Activated CD4-positive, CD25-positive, alpha-beta regulatory T cell treated with anti-CD3 and anti-CD28 coated beads, Interleukin-2, amount 50 U/mL, for 72 hours (primary cell): ENCODE results near the gene SLC17A3.

Experiments
- DNase-seq: peaks from one replicate; pipeline ENCODE4 v3.0.0; 2021

The SLC17A3 gene

DNA sequence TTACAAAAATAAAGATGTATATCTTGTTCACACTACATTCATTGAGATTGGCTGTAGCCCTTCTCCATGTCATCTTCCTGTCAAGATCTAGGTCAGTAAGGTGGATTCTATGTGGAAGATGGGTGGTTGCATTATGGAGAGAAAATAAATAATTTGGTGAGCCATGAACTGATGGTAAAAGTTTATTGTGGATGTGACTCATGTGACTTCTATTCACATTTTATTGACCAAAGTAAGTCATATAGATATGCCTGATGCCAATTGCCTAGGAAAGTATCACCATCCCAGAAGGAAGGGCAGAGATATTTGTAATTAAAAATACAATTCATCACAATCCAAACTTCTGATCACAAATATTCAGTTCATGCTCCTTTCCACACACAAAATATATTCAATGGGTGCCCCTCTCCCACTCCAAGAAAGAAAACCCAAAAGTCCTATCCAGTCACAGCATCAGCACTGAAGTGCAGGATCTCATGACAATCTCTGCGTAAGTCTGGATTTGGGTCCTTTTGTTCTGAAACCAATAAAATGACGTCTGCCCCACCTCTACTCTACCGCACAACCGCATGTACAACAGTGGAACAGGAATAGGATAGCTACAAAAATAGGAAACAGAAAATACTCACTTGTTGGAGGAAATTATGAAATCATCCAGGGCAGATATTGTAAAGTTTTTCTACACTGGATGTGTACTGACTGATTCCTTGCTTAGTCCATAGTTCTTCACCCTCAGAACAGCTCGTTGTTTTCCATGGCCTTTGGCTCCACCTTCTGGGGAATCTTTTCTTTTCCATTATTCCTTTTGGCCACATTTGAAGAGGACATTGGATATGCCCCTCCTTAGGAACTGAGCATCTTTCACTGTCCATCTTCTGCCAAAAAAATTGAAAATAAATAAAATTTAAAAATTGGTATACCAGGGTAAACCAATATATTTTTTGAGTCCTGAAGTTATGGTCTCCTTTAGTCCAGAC lies 16.1 kb upstream of the SLC17A3 start:
- DNase-seq: no peak

GRCh38 chr6:25888626-25889025 lies 14.6 kb upstream of the SLC17A3 start:
- no peak for DNase-seq

- no peak for DNase-seq
These were observed 12.0 kb upstream of the SLC17A3 start for GRCh38 chr6:25886066-25886465.

DNA sequence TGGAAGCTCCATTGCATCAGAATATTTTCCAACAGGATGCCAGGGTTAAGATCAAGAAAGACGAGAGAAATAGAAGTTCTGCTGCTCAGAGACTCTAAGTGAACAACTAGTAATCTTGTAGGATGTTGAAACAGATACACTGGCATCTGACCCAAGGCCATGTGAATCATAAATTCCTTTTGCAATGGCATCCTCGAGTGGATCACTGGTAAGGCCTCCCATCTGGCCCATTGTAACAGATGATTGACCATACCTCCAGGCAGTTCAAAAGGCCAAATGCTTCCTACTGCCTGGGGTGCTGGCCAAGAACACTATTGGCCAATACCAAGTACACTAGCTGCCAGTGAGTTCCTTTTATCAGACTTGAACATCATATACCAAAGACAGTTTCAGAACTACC lies 9.9 kb upstream of the SLC17A3 start:
- no peak for DNase-seq

- no peak for DNase-seq
These were observed 9.5 kb upstream of the SLC17A3 start for GRCh38 chr6:25883536-25883935.

DNA sequence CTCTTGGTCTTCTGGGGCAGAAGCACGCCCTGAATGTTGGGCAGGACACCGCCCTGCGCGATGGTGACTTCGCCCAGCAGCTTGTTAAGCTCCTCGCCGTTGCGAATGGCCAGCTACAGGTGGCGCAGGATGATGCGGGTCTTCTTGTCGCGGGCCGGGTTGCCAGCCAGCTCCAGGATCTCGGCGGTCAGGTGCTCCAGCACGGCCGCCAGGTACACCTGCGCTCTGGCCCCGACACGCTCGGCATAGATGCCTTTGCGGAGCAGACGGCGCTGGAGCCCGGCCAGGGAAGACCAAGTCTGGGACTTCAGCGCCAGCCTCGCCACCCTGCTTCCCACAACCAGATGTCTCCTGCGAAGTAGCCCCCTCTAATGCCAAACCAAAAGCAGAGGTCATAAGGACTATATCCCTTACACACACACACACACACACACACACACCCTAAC lies 8.0 kb upstream of the SLC17A3 start:
- DNase-seq: peak; percentile 38

GRCh38 chr6:25880601-25881000 lies 6.6 kb upstream of the SLC17A3 start:
- no peak for DNase-seq

DNA sequence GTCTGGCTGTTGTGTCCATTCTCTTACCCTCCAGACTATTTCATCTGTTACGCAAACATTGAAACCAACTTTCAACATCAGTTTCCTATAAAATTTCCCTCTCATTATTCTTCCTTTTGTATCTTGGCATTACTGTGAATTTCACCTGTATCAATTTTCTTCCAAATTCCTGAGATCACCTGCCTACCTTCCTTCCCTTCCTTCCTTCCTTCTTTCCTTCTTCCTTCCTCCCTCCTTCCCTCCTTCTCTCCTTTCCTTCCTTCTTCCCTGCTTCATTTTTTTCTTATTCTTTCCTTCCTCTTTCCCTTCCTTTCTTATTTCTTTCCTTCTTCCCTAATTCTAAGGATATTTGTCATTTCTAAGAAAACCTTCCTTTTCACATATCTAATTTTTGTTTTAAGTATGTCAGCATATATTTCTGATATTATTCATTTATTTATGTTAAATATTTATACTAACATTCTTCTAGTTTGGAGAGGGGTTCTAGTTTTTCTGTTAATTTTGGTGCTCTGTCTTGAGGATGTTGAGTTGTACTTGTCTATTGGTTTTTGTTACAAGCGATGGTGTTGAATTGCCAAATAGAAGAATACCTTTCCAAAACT lies 4.8 kb upstream of the SLC17A3 start:
- DNase-seq: no peak

DNA sequence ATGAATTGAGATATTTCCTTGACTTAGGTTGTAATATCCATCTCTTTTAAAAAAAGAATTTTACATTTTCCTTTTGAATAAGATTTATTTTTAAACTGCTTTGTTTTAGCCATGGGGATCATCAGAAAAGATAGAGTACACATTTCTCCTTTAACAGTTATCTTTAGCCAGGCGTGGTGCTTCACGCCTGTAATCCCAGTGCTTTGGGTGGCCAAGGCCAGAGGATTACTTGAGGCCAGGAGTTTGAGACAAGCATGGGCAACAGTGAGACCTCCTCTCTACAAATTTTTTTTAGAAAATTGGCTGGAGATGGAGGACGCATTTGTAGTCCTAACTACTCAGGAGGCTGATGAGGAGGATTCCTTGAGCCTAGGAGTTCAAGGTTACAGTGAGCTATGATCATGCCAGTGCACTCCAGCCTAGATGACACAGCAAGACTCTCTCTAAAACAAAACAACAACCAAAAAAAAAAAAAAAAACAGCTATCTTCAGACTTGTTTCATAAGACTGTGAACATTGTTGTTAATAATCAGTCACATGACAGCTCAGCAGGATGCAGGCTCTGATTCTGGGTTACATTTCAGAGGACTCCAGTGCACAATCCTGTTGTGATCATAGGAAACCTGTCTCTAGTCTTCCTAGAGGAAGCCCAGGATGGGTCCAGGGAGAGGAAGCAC lies 2.0 kb upstream of the SLC17A3 start:
- no peak for DNase-seq

DNA sequence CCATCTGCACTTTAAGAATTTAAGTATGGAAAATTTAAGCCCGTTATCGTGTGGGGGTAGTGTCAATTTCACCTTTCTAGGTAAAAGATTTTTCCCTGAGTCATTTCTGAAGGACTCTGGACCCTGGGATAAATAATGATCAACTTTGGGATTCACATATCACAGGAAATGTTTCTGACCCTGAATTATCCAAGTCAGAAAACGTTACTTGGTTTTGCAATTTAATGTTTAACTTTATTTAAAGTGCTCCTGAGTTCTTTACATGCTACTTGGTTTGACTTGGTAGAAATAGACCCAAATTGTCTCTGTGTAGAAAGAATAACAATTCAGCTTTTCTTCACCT lies 1.5 kb upstream of the SLC17A3 start:
- no peak for DNase-seq

DNA sequence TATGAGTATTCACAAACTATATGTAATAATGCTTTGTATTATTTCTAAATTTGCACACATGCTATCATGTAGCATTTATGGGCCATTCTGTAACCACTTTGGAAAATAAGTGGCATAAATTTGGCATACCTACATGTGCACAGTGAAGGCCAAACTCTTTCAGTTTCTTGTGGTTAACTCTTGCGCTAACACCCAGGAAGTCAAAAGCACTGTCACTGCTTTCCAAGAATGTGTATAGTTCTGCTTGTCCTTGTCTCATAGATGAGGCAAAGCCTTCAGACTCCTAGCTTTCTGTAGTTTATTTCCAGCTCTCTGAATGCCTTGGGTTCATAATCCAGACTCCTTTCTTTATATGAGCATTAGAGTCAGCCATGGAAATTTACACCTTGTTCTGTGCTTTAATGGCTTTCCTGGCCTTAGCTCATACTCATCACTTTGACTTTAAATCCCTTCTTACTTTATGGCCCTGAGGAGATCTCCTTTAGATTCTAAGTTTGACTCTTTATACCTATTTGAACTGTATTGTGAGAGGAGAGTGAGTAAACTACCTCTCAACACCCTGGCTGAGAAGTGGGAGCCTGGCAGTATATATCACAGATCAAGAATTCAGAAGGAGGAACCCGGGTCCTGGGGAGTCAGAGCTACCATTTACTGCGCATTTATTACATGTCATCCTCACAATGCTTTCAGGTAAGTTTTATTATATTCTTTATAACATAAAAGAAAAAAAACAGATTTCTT lies 949 bp upstream of the SLC17A3 start:
- no peak for DNase-seq

GRCh38 chr6:25872814-25873213 lies 1.2 kb downstream of the SLC17A3 start:
- no peak for DNase-seq

GRCh38 chr6:25869840-25870239 lies 4.2 kb downstream of the SLC17A3 start:
- no peak for DNase-seq

DNA sequence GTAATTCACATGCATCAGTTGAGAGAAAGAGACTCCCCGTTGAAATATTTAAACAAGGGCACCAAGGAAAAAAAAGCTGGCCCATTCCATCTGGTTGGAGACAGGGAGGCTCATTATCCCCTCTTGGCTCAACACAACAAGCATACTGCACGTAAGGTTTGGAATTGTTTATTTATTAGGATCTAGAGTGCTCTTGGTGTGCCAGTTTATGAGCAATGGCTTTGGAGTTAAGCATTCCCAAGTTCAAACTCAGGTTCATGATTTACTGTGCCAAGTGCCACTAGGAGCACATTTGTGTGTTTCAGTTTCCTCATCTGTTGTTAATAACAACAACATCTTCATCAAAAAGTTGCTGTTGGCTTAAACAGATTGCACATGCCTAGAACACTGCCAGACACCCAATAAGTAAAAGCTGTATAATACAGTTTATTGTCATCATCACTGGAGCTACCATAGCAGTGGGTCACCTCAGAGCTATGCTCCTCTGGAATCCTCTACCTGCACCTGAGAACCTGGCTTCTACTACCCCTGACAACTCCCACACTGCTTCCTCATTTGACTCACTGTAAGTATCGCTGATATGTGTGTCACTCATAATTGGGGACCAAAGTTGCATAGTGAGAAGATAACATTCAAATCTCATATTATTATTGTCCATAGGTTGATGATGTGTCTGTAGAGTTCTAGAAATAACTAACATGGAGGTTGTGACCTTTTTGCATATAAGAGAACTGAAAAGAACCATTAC lies 5.4 kb downstream of the SLC17A3 start:
- DNase-seq: no peak

DNA sequence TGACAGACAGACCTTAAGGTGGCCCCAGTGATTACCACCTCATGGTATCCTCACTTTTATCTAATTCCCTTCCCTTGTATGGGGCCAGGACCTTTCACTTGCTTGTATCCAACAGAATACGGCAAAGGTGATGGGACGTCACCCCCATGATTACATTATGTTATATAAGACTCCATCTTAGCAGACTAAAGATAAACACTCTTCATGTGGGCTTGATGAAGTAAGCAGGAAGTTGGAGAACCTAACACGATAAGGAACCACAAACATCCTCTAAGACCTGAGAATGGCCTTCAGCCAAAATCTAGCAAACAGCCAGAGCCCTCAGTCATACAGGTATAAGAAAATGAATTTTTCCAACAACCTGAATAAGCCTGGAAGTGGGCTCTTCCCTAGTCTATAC lies 8.0 kb downstream of the SLC17A3 start:
- DNase-seq: no peak

DNA sequence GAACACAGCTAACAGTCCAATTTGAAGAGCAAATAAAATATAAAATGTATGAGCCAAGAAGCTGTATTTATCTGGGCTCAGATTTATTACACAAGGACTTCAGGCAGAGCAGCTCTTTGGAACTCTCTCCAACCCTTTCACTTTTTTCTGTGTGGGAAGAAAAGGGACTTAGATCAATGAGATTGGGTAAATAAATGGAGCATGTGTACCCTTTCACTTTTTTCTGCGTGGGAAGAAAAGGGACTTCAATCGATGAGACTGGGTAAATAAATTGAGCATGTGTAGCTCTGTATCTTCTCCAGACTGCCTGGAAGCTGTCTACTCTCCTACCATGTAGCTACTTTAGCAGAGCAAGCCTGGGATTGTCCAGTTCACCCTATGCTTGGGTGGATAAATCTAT lies 10.7 kb downstream of the SLC17A3 start:
- no peak for DNase-seq

DNA sequence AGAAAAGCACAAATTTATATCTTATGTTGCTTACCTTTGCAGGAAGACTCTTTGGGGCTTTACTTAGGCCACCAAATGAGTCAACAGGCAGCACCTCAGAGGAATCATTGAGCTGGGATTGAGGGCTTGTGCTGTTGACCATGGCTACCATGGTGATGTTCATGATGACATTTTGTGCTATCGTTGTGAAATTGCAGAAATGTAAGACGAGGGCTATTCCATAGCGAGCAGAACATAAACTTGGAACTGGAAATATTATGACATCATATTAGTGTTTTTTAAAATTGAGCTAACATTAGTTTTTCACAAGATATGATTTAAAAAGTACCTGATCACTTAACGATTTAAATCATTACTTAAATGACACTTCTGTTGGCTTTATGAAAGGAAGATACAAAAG lies 11.8 kb downstream of the SLC17A3 start:
- DNase-seq: no peak

GRCh38 chr6:25852756-25853155 lies 21.3 kb downstream of the SLC17A3 start:
- no peak for DNase-seq

DNA sequence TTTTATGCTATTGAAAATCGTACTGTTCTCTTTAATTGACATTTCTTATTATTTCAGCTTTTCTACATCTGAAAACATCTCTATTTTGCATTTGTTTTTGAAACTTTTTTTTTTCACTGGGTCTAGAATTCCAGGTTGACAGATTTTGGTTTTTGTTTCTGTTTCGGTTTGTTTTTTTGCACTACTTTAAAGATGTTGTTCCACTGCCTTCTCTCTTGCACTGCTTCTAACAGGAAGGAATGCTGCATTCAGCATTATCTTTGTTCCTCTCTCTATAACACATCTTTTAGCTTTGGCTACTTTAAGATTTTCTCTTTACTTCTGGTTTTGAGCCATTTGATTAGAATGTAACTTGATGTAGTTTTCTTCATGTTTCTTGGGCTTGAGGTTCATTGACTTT lies 22.1 kb downstream of the SLC17A3 start:
- no peak for DNase-seq

DNA sequence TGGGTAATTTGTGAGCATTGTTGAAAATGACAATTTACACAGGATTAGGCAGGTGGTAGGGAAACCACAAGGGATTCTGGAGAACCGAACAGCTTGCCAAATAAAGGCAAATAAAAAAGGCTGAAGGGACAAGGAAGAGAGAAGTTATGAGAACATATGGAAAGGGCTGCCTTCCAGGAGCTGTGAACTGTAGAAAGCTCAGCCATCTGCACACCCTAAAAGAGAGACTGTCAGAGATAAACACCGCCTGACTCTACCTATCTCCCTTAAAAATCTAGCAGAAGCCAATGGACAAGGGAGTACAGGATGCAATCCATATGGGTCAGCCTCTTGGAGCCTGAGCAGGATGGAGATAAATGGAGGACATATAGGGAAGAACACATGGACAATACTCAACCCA lies 29.5 kb downstream of the SLC17A3 start:
- no peak for DNase-seq

DNA sequence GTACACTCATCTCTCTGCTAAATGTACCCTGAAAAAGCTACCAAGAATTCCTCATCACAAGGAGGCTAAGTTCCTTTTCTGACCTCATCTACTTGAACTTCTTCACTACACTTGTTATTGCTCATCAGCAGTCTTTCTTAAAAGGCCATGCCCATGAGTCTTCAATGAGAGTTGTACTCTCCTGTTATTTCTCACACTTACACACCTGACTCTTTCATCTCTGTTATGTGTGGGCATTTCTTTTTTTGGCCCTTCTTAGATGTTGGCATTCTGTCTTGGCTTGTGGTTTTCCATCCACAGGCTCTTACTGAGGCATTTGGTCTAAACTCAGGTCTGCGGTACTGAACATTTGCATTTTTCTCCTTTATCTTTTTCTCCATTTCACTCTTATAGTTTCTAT lies 31.5 kb downstream of the SLC17A3 start:
- DNase-seq: no peak
